Measurements from ENCODE around the gene AMOTL1.

Gene AMOTL1

GRCh38 chr11:94882931-94883330, 114.8 kb downstream of the AMOTL1 start:
- TF ChIP-seq, protein P1, sequence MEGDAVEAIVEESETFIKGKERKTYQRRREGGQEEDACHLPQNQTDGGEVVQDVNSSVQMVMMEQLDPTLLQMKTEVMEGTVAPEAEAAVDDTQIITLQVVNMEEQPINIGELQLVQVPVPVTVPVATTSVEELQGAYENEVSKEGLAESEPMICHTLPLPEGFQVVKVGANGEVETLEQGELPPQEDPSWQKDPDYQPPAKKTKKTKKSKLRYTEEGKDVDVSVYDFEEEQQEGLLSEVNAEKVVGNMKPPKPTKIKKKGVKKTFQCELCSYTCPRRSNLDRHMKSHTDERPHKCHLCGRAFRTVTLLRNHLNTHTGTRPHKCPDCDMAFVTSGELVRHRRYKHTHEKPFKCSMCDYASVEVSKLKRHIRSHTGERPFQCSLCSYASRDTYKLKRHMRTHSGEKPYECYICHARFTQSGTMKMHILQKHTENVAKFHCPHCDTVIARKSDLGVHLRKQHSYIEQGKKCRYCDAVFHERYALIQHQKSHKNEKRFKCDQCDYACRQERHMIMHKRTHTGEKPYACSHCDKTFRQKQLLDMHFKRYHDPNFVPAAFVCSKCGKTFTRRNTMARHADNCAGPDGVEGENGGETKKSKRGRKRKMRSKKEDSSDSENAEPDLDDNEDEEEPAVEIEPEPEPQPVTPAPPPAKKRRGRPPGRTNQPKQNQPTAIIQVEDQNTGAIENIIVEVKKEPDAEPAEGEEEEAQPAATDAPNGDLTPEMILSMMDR (conservative IDR thresholded peaks at IDR 0.05) = no peak
- no peak for TF ChIP-seq ZFX (IDR thresholded peaks at IDR 0.05)
- H3K27ac ChIP-seq = no peak overlapping the region

- no peak for TF ChIP-seq ZFX (IDR thresholded peaks at IDR 0.05)
- TF ChIP-seq, protein P1 (conservative IDR thresholded peaks at IDR 0.05) = no peak
- H3K27ac ChIP-seq = no peak overlapping the region
These were observed 115.7 kb downstream of the AMOTL1 start for GRCh38 chr11:94883878-94884277.

DNA sequence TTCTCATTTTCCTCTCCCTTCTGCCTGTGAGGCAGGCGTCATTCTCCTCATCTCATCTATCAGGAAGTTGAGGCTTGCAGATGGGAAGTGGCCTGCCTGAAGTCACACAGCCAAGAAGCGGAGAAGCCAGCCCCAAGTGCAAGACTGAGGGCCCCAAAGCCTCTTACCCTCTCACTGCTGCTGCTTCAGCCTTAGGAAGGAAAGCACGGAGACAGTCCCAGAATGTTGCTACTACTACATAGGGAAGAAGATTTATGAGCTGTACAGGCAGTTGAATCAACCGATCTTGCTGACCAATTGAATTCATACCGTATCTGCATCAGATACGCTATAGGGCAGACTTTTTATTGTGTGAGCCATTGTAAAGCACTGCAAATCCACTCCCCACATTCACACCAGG, 116.2 kb downstream of the AMOTL1 start:
- no peak overlapping the region for H3K27ac ChIP-seq
- TF ChIP-seq ZFX (IDR thresholded peaks at IDR 0.05) = no peak
- TF ChIP-seq, protein P1 (conservative IDR thresholded peaks at IDR 0.05) = no peak

DNA sequence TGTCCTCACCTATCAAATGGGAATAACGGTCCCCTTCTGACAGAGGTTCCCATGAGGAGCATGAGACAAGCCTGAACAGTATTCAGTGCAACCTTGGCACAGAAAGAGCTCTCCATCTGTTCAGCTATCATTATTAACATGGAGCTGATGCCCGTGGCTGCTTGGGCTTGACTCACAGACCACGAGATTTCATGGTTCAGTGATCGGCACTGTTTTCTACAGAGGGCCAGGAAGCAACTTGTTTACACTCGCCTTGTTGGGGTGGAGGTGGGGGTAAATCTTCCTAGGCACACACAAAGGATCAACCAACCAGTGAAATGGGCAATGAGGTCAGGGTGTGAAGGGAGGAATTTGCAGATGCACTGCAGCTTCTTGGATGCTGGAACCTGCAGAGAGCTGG, 117.0 kb downstream of the AMOTL1 start:
- TF ChIP-seq, protein P1 (conservative IDR thresholded peaks at IDR 0.05) = no peak
- no peak for TF ChIP-seq ZFX (IDR thresholded peaks at IDR 0.05)
- no peak overlapping the region for H3K27ac ChIP-seq

- TF ChIP-seq, protein P1 (conservative IDR thresholded peaks at IDR 0.05) = no peak
- TF ChIP-seq ZFX (IDR thresholded peaks at IDR 0.05) = no peak
- H3K27ac ChIP-seq = no peak overlapping the region
These were observed 117.4 kb downstream of the AMOTL1 start for GRCh38 chr11:94885581-94885980.

DNA sequence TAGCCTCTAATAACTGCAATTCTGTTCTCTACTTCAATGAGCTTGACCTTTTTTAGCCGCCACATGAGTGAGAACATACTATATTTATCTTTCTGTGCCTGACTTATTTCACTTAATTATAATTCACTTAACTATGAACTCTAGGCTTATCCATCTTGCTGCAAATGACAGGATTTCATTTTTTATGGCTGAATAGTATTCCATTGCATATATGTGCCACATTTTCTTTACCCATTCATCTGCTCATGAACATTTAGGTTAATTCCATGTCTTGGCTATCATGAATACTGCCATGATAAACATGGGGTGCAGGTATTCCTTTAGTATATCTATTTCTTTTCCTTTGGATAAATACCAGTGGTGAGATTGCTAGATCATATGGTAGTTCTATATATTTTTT, 120.0 kb downstream of the AMOTL1 start:
- no peak overlapping the region for H3K27ac ChIP-seq
- TF ChIP-seq ZFX (IDR thresholded peaks at IDR 0.05) = no peak
- TF ChIP-seq, protein P1 (conservative IDR thresholded peaks at IDR 0.05) = no peak

DNA sequence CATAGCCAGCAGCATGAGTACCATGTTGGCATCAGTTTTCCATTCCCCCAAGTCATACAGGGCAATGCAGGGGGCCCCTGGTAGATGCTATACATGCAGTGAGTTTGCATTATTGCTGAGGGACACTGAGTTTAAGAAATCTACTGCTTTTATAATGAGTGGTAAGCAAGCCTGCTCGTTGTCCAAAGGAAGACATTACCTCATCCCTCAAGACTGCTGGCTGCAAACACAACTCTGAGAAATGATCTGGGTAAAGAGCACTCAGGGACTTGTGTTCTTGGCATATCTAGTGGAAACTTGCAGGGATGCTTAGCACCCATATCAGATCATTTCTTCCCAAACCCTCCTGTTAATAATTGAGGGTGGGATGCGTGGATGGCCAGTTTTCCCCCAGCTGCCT, 127.3 kb downstream of the AMOTL1 start:
- no peak for TF ChIP-seq ZFX (IDR thresholded peaks at IDR 0.05)
- TF ChIP-seq, protein P1 (conservative IDR thresholded peaks at IDR 0.05) = no peak
- no peak overlapping the region; the same call in 1 of the 2 replicates for H3K27ac ChIP-seq
